Spinal cord (tissue), 10 donors: Measurements from ENCODE around the gene KCNJ9. TPM values are rescaled to one million over a fixed set of nuclear protein-coding genes. Genes with fewer than 3 reads are reported as not detected.

Experiments
- DNase-seq, 6 donors: peaks; one replicate each; pipeline versions ENCODE4 v3.0.0 to v3.0.0-alpha.2; 2013 to 2015; ENCODE audit warnings: low spot score in 6 of 6, low read depth in 4 of 6
- H3K27ac ChIP-seq: one replicate; pipeline ENCODE4 v1.5.1; 2013; ENCODE audit warnings: low read depth, low read length, control low read depth
- H3K27me3 ChIP-seq: one replicate; pipeline ENCODE4 v1.6.1; 2013; ENCODE audit warnings: low read length; ENCODE audit not compliant: control insufficient read depth, insufficient read depth
- H3K36me3 ChIP-seq: one replicate; pipeline ENCODE4 v1.6.1; 2013; ENCODE audit warnings: low read length; ENCODE audit not compliant: control insufficient read depth, insufficient read depth
- H3K4me1 ChIP-seq: one replicate; pipeline ENCODE4 v1.6.1; 2013; ENCODE audit warnings: low read length; ENCODE audit not compliant: control insufficient read depth, insufficient read depth
- H3K4me3 ChIP-seq: one replicate; pipeline ENCODE4 v1.5.1; 2013; ENCODE audit warnings: low read depth, low read length, control low read depth
- H3K9me3 ChIP-seq: one replicate; pipeline ENCODE4 v1.6.1; 2013; ENCODE audit warnings: low read length; ENCODE audit not compliant: control insufficient read depth, insufficient read depth
- WGBS: methylation state at CpG from one replicate; pipeline ENCODE4 v1.1.5; 2013; ENCODE audit warnings: missing lambda C conversion rate; ENCODE audit not compliant: insufficient coverage; 5-methylcytosine and 5-hydroxymethylcytosine counted together
- polyA plus RNA-seq, 2 donors: library from polyadenylated mRNA; unstranded; fragments of 120-200 nt; gene quantifications; one replicate each; pipeline ENCODE4 v1.2.1, GENCODE V29; 2013; ENCODE audit not compliant: insufficient read length in 2 of 2
- total RNA-seq, 2 donors: library from RNA; depleted of rRNA in 1 of 2; stranded (reverse); fragments of 120-200 nt in 1 of 2; fragments of >200 nt in 1 of 2; gene quantifications; one replicate each; pipeline versions ENCODE4 v1.2.3 to v1.2.4, GENCODE V29; 2013 to 2014
- donor health status: healthy.

Gene KCNJ9
- total and polyA plus RNA-seq, 4 donors = 2.3 to 11.2 (median 7.7) TPM

GRCh38 chr1:160129558-160129957, 48.2 kb downstream of the KCNJ9 start:
- H3K4me1 ChIP-seq = peaks cover 8% of the 10 kb centered on the region
- no peak overlapping the region for H3K27ac ChIP-seq
- WGBS = 100% methylated on average over 1 of the region's 3 CpGs
- H3K36me3 ChIP-seq = peaks cover 55% of the 10 kb centered on the region
- H3K4me3 ChIP-seq = no peak overlapping the region
- no peaks in the 10 kb centered on the region for H3K9me3 ChIP-seq
- DNase-seq = no peak
- H3K27me3 ChIP-seq = no peaks in the 10 kb centered on the region

- H3K9me3 ChIP-seq = no peaks in the 10 kb centered on the region
- no peak overlapping the region for H3K4me3 ChIP-seq
- no peak for DNase-seq
- 85% methylated on average over 9 of the region's 11 CpGs for WGBS
- peaks cover 8% of the 10 kb centered on the region for H3K4me1 ChIP-seq
- no peaks in the 10 kb centered on the region for H3K27me3 ChIP-seq
- peaks cover 58% of the 10 kb centered on the region for H3K36me3 ChIP-seq
- no peak overlapping the region for H3K27ac ChIP-seq
Measured at GRCh38 chr1:160129966-160130365, 48.6 kb downstream of the KCNJ9 start.

GRCh38 chr1:160130486-160130885, 49.1 kb downstream of the KCNJ9 start:
- Histone ChIP-seq H3K9me3 (no peaks in the 10 kb centered on the region), H3K4me3 (no peak overlapping the region), H3K27ac (no peak overlapping the region), H3K4me1 (peaks cover 8% of the 10 kb centered on the region), H3K27me3 (no peaks in the 10 kb centered on the region), H3K36me3 (peaks cover 60% of the 10 kb centered on the region)
- 77% methylated on average over 5 of the region's 5 CpGs for WGBS
- DNase-seq = no peak

GRCh38 chr1:160130939-160131338, 49.6 kb downstream of the KCNJ9 start:
- Histone ChIP-seq H3K4me3 (no peak overlapping the region), H3K9me3 (no peaks in the 10 kb centered on the region), H3K27me3 (no peaks in the 10 kb centered on the region), H3K36me3 (peaks cover 62% of the 10 kb centered on the region), H3K4me1 (peaks cover 8% of the 10 kb centered on the region), H3K27ac (no peak overlapping the region)
- WGBS = 86% methylated on average over 1 of the region's 1 CpG
- no peak for DNase-seq

- Histone ChIP-seq H3K27ac (no peak overlapping the region), H3K9me3 (no peaks in the 10 kb centered on the region), H3K4me3 (no peak overlapping the region), H3K4me1 (peaks cover 8% of the 10 kb centered on the region), H3K27me3 (no peaks in the 10 kb centered on the region), H3K36me3 (peaks cover 73% of the 10 kb centered on the region)
- WGBS = 72% methylated on average over 7 of the region's 8 CpGs
- no peak for DNase-seq
Measured at GRCh38 chr1:160131803-160132565, 50.6 kb downstream of the KCNJ9 start.

- H3K36me3 ChIP-seq = peaks cover 60% of the 10 kb centered on the region
- DNase-seq = no peak
- H3K4me1 ChIP-seq = peaks cover 8% of the 10 kb centered on the region
- H3K9me3 ChIP-seq = no peaks in the 10 kb centered on the region
- H3K27ac ChIP-seq = peak overlapping the region; percentile 13
- no peak overlapping the region for H3K4me3 ChIP-seq
- 81% methylated on average over 6 of the region's 9 CpGs for WGBS
- no peaks in the 10 kb centered on the region for H3K27me3 ChIP-seq
Measured at GRCh38 chr1:160133990-160134770, 52.8 kb downstream of the KCNJ9 start.

GRCh38 chr1:160134791-160135572, 53.6 kb downstream of the KCNJ9 start:
- Histone ChIP-seq H3K27me3 (no peaks in the 10 kb centered on the region), H3K4me1 (peaks cover 6% of the 10 kb centered on the region), H3K36me3 (peaks cover 59% of the 10 kb centered on the region), H3K4me3 (no peak overlapping the region), H3K27ac (peak overlapping the region; percentile 13), H3K9me3 (no peaks in the 10 kb centered on the region)
- DNase-seq = no peak
- 79% methylated on average over 13 of the region's 20 CpGs for WGBS

GRCh38 chr1:160136121-160136925, 55.0 kb downstream of the KCNJ9 start:
- peaks cover 61% of the 10 kb centered on the region for H3K36me3 ChIP-seq
- H3K9me3 ChIP-seq = no peaks in the 10 kb centered on the region
- no peaks in the 10 kb centered on the region for H3K4me1 ChIP-seq
- no peak overlapping the region for H3K27ac ChIP-seq
- no peak for DNase-seq
- WGBS = 85% methylated on average over 22 of the region's 22 CpGs
- H3K4me3 ChIP-seq = no peak overlapping the region
- H3K27me3 ChIP-seq = no peaks in the 10 kb centered on the region

GRCh38 chr1:160136926-160137200, 55.5 kb downstream of the KCNJ9 start:
- WGBS = 95% methylated on average over 5 of the region's 5 CpGs
- peaks cover 65% of the 10 kb centered on the region for H3K36me3 ChIP-seq
- H3K4me3 ChIP-seq = no peak overlapping the region
- DNase-seq = no peak
- H3K27ac ChIP-seq = no peak overlapping the region
- H3K27me3 ChIP-seq = no peaks in the 10 kb centered on the region
- no peaks in the 10 kb centered on the region for H3K9me3 ChIP-seq
- no peaks in the 10 kb centered on the region for H3K4me1 ChIP-seq
